BE2C (cell line): ENCODE results near the gene KIF6.

ENCODE experiments used
- DNase-seq: peaks from one replicate; pipeline ENCODE4 v3.0.0-alpha.2; 2020
- H3K27me3 ChIP-seq: fragments of 250-450 bp; sonication (Bioruptor Pico); 2 replicates; pipeline ENCODE4 v1.5.1; 2020; ENCODE audit warnings: mild to moderate bottlenecking
- H3K36me3 ChIP-seq: fragments of 250-450 bp; sonication (Bioruptor Pico); 2 replicates; pipeline ENCODE4 v1.5.1; 2020; ENCODE audit warnings: mild to moderate bottlenecking
- H3K4me1 ChIP-seq: fragments of 250-450 bp; sonication (Bioruptor Pico); 2 replicates; pipeline ENCODE4 v1.5.1; 2020
- H3K4me3 ChIP-seq: 2 replicates; pipeline ENCODE4 v1.5.1; 2011; ENCODE audit warnings: low read depth, low read length
- H3K9me3 ChIP-seq: fragments of 250-450 bp; sonication (Bioruptor Pico); 2 replicates; pipeline ENCODE4 v1.5.1; 2020
- CTCF ChIP-seq: IDR thresholded peaks from 2 replicates; pipeline ENCODE4 v1.5.1; 2012; ENCODE audit warnings: mild to moderate bottlenecking, low read depth, low read length

Gene KIF6

GRCh38 chr6:39496915-39497314 is 228.3 kb downstream of the KIF6 start:
- Histone ChIP-seq H3K4me1 (no peaks in the 10 kb centered on the region), H3K4me3 (no peak overlapping the region), H3K9me3 (no peaks in the 10 kb centered on the region; the same call in 1 of the 2 replicates), H3K27me3 (no peaks in the 10 kb centered on the region; the same call in none of the 2 replicates), H3K36me3 (no peaks in the 10 kb centered on the region)
- TF ChIP-seq CTCF: no peak
- DNase-seq: no peak

GRCh38 chr6:39496456-39496855 is 228.8 kb downstream of the KIF6 start:
- Histone ChIP-seq H3K4me1 (no peaks in the 10 kb centered on the region), H3K36me3 (no peaks in the 10 kb centered on the region), H3K27me3 (no peaks in the 10 kb centered on the region; the same call in none of the 2 replicates), H3K9me3 (no peaks in the 10 kb centered on the region; the same call in 1 of the 2 replicates), H3K4me3 (no peak overlapping the region)
- DNase-seq: no peak
- TF ChIP-seq CTCF: no peak

- H3K36me3 ChIP-seq: no peaks in the 10 kb centered on the region
- H3K4me3 ChIP-seq: no peak overlapping the region
- no peaks in the 10 kb centered on the region; the same call in none of the 2 replicates for H3K27me3 ChIP-seq
- no peaks in the 10 kb centered on the region for H3K4me1 ChIP-seq
- DNase-seq: no peak
- no peaks in the 10 kb centered on the region; the same call in 1 of the 2 replicates for H3K9me3 ChIP-seq
- TF ChIP-seq CTCF: no peak
Observed at GRCh38 chr6:39495640-39496039, 229.6 kb downstream of the KIF6 start.

GRCh38 chr6:39494998-39495397 is 230.2 kb downstream of the KIF6 start:
- no peak overlapping the region for H3K4me3 ChIP-seq
- no peak for DNase-seq
- H3K9me3 ChIP-seq: no peaks in the 10 kb centered on the region; the same call in 1 of the 2 replicates
- H3K27me3 ChIP-seq: no peaks in the 10 kb centered on the region; the same call in none of the 2 replicates
- no peaks in the 10 kb centered on the region for H3K36me3 ChIP-seq
- no peak for TF ChIP-seq CTCF
- H3K4me1 ChIP-seq: no peaks in the 10 kb centered on the region

- no peak overlapping the region for H3K4me3 ChIP-seq
- no peak for DNase-seq
- TF ChIP-seq CTCF: no peak
- no peaks in the 10 kb centered on the region for H3K4me1 ChIP-seq
- H3K36me3 ChIP-seq: no peaks in the 10 kb centered on the region
- no peaks in the 10 kb centered on the region; the same call in none of the 2 replicates for H3K27me3 ChIP-seq
- H3K9me3 ChIP-seq: no peaks in the 10 kb centered on the region; the same call in 1 of the 2 replicates
Observed at GRCh38 chr6:39493777-39494176, 231.4 kb downstream of the KIF6 start.

- Histone ChIP-seq H3K27me3 (no peaks in the 10 kb centered on the region; the same call in none of the 2 replicates), H3K9me3 (no peaks in the 10 kb centered on the region; the same call in 1 of the 2 replicates), H3K36me3 (no peaks in the 10 kb centered on the region), H3K4me1 (no peaks in the 10 kb centered on the region), H3K4me3 (no peak overlapping the region)
- no peak for DNase-seq
- TF ChIP-seq CTCF: no peak
Observed at GRCh38 chr6:39493174-39493573, 232.0 kb downstream of the KIF6 start.
